Neural crest cell (in vitro differentiated cells): ENCODE results near the gene COMMD9. TPM values are rescaled to one million over a fixed set of nuclear protein-coding genes. Genes with fewer than 3 reads are reported as not detected.
A peak's percentile ranks its signal among the peaks of the same experiment; 100 is the strongest.

ENCODE experiments used
- DNase-seq: peaks from one replicate; pipeline ENCODE4 v3.0.0; 2021; ENCODE audit warnings: low read depth, mixed read lengths, low spot score
- H3K27ac Mint-ChIP-seq: one replicate; pipeline ENCODE4 v1.8.0; 2021; ENCODE audit warnings: mild to moderate bottlenecking, mixed read lengths; ENCODE audit not compliant: unreplicated experiment
- H3K27me3 Mint-ChIP-seq: 2 replicates; pipeline ENCODE4 v1.8.0; 2021; ENCODE audit warnings: low read depth, mild to moderate bottlenecking, mixed read lengths
- H3K36me3 Mint-ChIP-seq: 2 replicates; pipeline ENCODE4 v1.8.0; 2021; ENCODE audit warnings: low read depth, mild to moderate bottlenecking, mixed read lengths
- H3K4me1 Mint-ChIP-seq: 2 replicates; pipeline ENCODE4 v1.8.0; 2021; ENCODE audit warnings: mixed read lengths
- H3K4me3 Mint-ChIP-seq: one replicate; pipeline ENCODE4 v1.8.0; 2021; ENCODE audit warnings: mild to moderate bottlenecking, mixed read lengths
- H3K9me3 Mint-ChIP-seq: 2 replicates; pipeline ENCODE4 v1.8.0; 2021; ENCODE audit warnings: mixed read lengths
- total RNA-seq: library from RNA; stranded (reverse); gene quantifications from 2 replicates; pipeline ENCODE4 v1.2.1, GENCODE V29; 2021
- TF ChIP-seq, protein P1 (sequence below): fragments of 200-600 bp; sonication (generic); conservative IDR thresholded peaks from 2 replicates; pipeline ENCODE4 v1.5.0; 2021; ENCODE audit warnings: antibody characterized with exemption, mild to moderate bottlenecking

The COMMD9 gene
- total RNA-seq, 1 donor from 2014 or later, result 77.4 TPM

DNA sequence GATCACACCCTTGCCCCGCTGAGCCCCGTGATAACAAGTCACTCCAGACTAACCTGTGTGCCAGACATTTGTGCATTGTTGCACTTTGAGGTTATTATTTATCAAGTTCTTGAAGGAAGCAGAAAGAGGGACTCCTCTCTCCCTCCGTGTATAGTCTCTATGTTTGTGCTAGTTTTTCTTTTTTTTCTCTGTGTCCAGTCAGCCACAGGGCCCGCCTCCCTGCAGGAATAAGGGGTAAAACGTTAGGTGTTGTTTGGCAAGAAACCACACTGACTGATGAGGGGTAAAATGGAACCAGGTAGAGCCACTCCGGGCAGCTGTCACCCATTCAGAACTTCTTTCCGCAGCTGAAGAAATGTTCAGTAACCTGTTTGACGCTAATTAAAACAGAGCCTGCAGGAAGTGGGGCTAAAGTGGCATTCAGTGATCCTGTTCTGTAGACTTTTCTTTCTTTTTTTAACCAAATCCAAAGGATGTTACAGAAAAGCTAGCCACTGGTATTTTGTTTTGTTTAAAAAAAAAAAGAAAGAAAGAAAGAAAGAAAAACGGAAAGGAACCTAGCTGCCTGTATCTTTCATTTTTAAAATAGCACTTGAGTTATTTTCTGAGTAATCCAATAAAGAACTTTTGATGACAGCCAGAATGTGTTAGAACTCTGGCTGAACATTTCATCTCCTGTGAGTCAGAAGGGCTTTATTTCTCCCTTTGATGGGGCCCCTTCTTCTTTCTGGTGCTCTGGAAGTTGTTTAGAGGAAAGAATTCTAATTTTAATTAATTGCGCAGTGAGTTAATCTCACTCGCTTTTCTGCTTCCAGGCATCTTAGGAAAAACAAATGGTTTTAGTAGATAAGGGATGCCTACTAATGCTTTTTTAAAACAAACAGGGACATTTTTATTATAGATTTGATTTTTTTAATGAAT, 58.2 kb downstream of the COMMD9 start:
- Mint-ChIP-seq H3K4me1 (peaks cover 30% of the 10 kb centered on the region), H3K36me3 (peaks cover 23% of the 10 kb centered on the region), H3K4me3 (peak overlapping the region; percentile 11), H3K27ac (no peak overlapping the region), H3K9me3 (peaks cover 6% of the 10 kb centered on the region), H3K27me3 (no peaks in the 10 kb centered on the region)
- TF ChIP-seq, protein P1, sequence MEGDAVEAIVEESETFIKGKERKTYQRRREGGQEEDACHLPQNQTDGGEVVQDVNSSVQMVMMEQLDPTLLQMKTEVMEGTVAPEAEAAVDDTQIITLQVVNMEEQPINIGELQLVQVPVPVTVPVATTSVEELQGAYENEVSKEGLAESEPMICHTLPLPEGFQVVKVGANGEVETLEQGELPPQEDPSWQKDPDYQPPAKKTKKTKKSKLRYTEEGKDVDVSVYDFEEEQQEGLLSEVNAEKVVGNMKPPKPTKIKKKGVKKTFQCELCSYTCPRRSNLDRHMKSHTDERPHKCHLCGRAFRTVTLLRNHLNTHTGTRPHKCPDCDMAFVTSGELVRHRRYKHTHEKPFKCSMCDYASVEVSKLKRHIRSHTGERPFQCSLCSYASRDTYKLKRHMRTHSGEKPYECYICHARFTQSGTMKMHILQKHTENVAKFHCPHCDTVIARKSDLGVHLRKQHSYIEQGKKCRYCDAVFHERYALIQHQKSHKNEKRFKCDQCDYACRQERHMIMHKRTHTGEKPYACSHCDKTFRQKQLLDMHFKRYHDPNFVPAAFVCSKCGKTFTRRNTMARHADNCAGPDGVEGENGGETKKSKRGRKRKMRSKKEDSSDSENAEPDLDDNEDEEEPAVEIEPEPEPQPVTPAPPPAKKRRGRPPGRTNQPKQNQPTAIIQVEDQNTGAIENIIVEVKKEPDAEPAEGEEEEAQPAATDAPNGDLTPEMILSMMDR, result no peak
- no peak for DNase-seq

DNA sequence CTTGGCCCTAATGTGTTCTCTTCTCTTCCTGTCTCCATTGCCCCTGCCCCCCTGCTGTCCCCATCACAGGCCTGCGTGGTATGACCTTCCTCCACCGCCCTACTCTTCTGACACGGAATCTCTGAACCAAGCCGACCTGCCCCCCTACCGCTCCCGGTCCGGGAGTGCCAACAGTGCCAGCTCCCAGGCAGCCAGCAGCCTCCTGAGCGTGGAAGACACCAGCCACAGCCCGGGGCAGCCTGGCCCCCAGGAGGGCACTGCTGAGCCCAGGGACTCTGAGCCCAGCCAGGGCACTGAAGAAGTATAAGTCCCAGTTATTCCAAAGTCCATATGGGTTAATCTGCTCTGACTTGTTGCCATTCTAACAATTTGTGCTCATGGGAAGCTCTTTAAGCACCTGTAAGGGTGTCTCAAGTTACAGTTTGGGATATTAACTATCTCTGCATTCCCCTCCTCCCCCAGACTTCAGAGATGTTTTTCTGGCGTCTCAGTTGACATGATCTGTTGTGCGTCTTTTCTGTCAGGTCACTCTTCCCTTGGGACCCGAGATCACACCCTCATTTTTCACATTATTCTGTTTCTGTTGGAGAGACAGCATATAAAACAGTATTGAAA, 60.0 kb downstream of the COMMD9 start:
- DNase-seq, result no peak
- no peak overlapping the region for H3K4me3 Mint-ChIP-seq
- TF ChIP-seq, protein P1, result no peak
- no peak overlapping the region for H3K27ac Mint-ChIP-seq
- peaks cover 30% of the 10 kb centered on the region for H3K4me1 Mint-ChIP-seq
- peaks cover 23% of the 10 kb centered on the region for H3K36me3 Mint-ChIP-seq
- H3K27me3 Mint-ChIP-seq, result no peaks in the 10 kb centered on the region
- H3K9me3 Mint-ChIP-seq, result peaks cover 6% of the 10 kb centered on the region

DNA sequence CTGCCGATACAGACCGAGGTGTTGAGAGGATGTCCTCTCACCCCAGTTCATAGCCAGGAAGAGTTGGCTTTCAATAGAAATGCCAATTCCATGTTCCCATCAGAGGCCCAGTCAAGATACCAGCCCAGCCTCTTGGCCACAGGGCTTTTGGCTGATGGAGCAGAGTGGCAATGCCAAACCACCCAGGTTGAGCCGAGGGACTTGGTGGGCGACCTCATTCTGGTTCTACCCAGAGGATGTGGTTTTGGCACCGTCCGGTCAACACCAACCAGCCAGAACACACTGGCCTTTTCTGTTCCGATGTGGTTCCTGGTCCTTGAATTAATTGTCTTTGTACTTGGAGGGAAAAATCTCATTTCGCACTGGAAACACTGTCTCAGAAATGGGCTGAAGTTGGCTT, 60.5 kb downstream of the COMMD9 start:
- no peak overlapping the region for H3K27ac Mint-ChIP-seq
- no peaks in the 10 kb centered on the region for H3K27me3 Mint-ChIP-seq
- DNase-seq, result no peak
- no peak overlapping the region for H3K4me3 Mint-ChIP-seq
- TF ChIP-seq, protein P1, result no peak
- peaks cover 6% of the 10 kb centered on the region for H3K9me3 Mint-ChIP-seq
- H3K4me1 Mint-ChIP-seq, result peaks cover 30% of the 10 kb centered on the region
- peaks cover 23% of the 10 kb centered on the region for H3K36me3 Mint-ChIP-seq

DNA sequence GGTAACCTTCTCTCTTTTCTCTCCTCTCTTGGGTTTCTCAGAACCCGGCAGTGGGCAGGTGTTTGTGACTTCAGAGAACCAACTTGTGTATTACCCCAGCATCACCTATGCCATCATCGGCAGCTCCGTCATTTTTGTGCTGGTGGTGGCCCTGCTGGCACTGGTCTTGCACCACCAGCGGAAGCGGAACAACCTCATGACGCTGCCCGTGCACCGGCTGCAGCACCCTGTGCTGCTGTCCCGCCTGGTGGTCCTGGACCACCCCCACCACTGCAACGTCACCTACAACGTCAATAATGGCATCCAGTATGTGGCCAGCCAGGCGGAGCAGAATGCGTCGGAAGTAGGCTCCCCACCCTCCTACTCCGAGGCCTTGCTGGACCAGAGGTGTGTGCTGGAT, 62.2 kb downstream of the COMMD9 start:
- TF ChIP-seq, protein P1, result no peak
- no peak overlapping the region for H3K4me3 Mint-ChIP-seq
- no peak for DNase-seq
- H3K27ac Mint-ChIP-seq, result no peak overlapping the region
- H3K4me1 Mint-ChIP-seq, result peaks cover 24% of the 10 kb centered on the region
- H3K9me3 Mint-ChIP-seq, result peaks cover 3% of the 10 kb centered on the region
- H3K27me3 Mint-ChIP-seq, result no peaks in the 10 kb centered on the region
- H3K36me3 Mint-ChIP-seq, result peaks cover 19% of the 10 kb centered on the region

DNA sequence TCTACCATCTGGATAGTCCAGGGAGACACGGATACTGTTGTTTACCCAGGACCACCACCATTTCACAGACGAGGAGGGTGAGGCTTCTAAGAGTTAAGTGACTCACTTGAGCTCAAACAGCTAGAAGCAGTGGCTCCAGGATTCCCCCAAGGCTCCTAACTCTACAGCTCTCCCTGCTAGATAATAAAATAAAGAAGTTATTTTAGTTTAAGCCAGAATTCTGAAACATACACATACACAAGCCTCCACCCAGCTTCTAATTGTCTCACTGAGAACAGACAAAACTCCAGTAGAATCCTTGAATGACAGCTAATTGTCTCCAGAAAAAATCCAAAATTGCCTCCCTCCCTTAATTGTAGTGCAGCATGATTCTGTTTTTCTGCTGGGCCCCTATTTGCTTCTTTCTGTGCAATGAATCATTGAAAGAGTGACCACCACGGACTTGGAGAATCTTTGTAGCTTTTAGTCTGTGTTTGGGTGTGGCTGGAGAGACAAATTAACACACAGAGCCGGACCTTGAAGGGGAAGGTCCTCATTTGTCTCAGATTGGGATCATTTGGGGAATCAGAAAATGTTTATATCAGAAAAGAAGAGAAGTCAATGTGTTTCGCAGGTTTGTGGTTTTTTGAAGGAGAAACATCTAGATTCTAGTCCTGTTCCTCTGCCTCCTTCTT, 64.9 kb downstream of the COMMD9 start:
- TF ChIP-seq, protein P1, result no peak

More for the DNA sequence above, 64.9 kb downstream of the COMMD9 start:
- DNase-seq, result no peak
- no peaks in the 10 kb centered on the region for H3K27me3 Mint-ChIP-seq
- H3K27ac Mint-ChIP-seq, result no peak overlapping the region
- peaks cover 22% of the 10 kb centered on the region for H3K36me3 Mint-ChIP-seq
- peaks cover 10% of the 10 kb centered on the region for H3K9me3 Mint-ChIP-seq
- H3K4me1 Mint-ChIP-seq, result peaks cover 2% of the 10 kb centered on the region
- no peak overlapping the region for H3K4me3 Mint-ChIP-seq
